ACHN (cell line): ENCODE measurements around the gene ZNF207.
"Not testable (repeated sequence)": the region's sequence is repeated elsewhere in the genome, so short reads cannot be mapped to it uniquely, and the experiment has no call there.

Experiments used
- DNase-seq: peaks from one replicate; pipeline ENCODE4 v3.0.0-alpha.2; 2015
- in situ Hi-C: cut with HindIII; loops from 2 replicates; pipeline ENCODE4 v1.10.0; 2017; ENCODE audit warnings: low sequenced_read_pairs, low pct_ligation_motif_present, low pct_unique_long_range_greater_than_20kb

The ZNF207 gene

DNA sequence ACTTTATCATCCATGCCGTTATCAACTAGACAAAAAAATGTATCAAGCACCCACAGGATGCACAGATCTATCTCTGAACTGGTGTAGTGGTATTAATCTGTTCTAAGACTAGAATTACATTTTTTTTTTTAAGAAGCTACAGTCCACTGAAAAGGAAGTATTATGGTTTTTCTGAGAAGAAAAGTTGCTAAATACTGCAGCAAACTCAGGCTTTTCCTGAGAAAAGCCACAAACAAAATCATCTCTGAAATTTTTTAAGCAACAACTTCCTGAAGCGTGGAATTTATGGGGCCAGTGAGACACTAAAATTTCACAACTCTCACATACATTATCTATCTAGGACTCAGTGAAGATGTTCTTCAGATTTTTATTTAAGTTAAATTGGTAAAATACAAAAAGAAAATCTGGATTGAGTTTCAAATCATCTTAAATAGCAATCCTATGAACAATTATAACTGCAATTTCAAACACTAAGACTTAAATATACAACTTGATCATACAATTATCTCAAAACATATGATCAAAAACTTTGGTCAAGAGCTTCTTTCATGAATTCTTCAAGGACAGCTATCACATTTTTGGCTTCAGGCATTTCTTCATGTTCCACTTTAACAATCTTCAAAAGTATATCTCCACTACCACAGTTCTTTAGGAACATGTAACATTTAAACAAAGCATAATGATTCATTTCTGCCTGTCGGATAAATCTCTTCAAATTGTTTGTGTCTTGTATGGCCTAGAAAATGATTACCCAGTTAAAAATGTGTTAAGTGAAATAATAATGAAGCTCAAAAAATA is 18.5 kb upstream of the ZNF207 start:
- no peak for DNase-seq
- in situ Hi-C loops: no loop called here

DNA sequence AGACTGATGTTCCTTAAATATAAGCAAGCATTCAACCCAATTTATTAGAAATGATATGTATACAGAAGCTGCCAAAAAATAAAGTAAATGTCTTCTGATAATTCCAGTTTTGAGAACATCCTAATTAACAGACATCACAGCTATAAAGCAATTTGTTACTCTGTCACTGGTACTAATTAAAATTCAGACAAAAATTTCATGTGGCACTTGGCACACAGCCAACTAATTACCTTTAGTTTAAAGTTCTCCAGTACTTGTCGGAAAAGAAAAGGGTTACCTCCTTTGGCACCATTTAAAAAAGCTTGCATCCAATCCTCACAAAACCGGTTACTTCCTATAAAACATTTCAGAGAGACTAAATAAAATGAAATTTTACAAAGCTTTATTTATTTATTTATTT is 16.8 kb upstream of the ZNF207 start:
- DNase-seq: no peak
- in situ Hi-C loops: no loop called here

DNA sequence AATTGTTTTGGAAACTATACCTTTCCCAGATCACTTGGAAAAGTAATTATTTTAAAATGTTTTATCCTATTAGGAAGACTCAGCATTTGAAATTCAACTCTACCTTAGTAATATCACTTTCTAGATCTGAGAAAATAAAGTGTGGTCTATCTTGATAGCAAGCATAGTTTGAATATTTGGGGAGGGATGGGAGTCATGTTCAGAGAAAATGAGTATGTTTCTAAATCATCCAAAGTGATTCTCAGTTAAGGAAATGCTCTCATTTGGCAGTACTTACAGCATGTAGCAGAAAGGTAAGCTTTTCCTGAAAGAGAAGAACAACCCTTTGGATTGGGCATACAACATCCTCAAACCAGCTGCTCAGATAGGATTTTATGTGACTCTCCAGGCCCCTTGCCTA is 14.9 kb upstream of the ZNF207 start:
- DNase-seq: no peak
- in situ Hi-C loops: no loop called here

DNA sequence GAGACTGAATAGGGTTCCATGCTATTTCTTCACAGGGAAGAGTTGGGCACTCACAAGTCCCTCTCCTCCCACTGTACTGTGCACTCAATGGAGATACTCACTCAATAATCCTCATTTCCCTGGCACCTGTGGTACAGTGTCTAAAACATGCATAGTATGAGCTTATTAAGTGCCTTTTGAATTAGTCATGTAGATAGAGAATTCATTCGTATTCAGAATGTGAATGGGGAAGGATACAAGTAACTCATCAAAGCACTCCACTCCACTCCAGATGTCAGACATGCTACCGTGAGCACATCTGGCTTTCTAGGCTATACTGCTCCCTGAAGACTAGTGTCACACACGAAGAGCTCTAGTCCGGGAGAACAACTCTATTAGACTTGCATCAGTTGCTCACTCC is 14.3 kb upstream of the ZNF207 start:
- peak; percentile 38 for DNase-seq
- in situ Hi-C loops: no loop called here

DNA sequence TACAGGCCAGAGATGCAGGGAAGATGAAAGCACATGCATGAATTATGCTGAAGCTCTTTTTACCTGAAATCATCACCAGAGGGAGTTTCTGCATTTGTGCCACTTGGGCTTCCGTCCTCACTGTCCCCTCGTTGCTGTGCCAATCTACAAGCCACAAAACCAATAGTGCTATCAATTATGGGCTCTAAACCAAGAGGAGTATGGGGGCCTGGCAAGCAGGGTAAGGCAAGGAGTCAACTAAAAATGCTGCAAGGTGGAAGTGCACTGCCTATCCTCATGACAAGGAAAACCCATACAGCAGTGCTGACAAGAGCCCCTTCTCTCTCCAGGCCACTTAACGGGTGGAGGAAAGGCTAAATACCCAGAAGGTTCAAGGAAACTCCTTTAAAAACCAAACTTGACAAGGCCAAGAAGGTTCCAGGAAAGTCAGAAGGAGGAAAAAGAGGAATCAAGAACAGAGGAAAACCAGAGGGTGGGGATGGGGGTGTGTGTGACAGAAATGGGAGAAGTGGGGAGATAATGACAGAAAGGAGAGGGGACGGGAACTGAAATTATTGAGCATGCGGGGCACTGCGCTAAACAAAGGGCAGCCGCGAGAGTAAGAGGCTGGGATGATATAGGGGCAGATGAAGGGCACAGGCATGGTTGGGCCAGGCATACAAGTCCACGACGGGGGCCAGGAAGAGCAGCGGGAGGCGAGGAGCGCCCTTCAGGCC is 8.7 kb upstream of the ZNF207 start:
- peak; percentile 48 for DNase-seq
- in situ Hi-C loops: no loop called here

DNA sequence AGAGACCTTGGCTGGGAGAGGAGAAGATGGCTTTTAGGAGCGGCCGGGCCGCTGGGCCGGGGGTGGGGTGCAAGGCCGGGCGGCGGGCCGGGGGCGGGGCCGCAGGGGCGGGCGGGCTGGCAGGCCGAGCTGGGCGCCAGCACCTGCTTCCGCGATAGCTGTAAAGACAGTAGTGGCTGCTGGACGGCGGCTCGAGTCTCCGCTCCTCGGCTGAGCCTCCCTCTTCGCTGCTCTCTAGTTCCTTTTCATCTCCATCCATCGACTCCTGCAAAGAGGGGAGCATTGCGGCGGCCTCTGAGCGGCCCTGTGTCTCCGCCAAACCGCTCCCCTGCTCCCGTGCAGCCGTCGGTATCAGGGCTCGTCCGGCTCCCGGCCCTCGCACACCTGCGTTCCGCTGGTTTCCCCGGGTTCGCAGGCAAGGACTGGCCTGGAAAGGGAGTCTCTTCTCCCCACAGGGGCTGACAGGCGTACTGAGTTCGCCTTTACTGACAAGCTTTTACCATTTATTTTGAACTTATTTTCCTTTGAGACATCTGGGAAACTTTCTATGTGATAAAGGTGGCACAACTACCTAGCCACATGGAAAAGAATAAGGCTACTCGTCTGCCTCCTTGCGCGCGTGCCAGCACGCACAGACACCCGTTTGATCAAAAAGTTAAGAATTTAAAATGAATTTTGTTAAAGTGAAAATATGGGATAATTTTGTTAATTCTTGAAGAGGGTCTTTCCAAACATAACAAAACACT is 7.9 kb upstream of the ZNF207 start, which contains the start of gene C17orf75:
C17orf75 (minus strand) TSS at position 317 of the 746 bp plus-strand sequence; CDS start at position 283, 34 bp downstream.
- in situ Hi-C loops: no loop called here
- peak; percentile 79 for DNase-seq

- in situ Hi-C loops: no loop called here
- DNase-seq: no peak
These were observed 7.2 kb upstream of the ZNF207 start for GRCh38 chr17:32342603-32343325.

- DNase-seq: no peak
- in situ Hi-C loops: no loop called here
These were observed 3.9 kb upstream of the ZNF207 start for GRCh38 chr17:32345951-32346600.

DNA sequence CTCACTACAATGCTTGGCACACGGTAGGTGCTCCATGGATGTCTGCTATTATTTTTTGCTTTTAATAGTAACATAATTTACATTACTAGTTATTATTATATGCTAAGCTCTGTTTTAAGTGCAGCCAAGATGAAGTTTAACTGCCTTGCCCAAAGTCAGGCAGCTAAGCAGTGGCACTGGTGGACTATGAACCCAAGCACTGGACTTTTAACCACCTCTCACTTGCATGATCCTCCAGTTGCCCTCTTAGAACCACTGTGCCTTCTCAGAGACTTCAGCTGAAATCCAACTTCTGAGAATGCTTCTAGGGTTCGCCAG is 1.5 kb upstream of the ZNF207 start:
- no peak for DNase-seq
- in situ Hi-C loops: no loop called here

- DNase-seq: no peak
- in situ Hi-C loops: no loop called here
These were observed 479 bp upstream of the ZNF207 start for GRCh38 chr17:32349503-32349853.

- DNase-seq: peak; percentile 75
- in situ Hi-C loops: no loop called here
These were observed 885 bp downstream of the ZNF207 start for GRCh38 chr17:32350666-32351418.

DNA sequence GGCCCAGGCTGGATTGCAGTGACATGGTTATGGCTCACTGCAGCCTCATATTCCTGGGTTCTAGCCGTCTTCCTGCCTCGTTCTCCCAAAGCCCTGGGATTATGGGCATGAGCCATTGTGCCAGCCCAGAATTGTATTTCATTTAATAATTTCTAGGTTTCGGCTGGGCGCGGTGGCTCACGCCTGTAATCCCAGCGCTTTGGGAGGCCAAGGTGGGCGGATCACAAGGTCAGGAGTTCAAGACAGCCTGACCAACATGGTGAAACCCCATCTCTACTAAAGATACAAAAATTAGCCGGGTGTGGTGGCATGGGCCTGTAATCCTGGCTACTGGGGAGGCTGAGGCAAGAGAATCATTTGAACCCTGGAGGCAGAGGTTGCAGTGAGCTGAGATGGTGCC is 2.8 kb downstream of the ZNF207 start:
- DNase-seq, in situ Hi-C loops: not testable (repeated sequence)

GRCh38 chr17:32355649-32356377 is 5.9 kb downstream of the ZNF207 start:
- DNase-seq: no peak
- in situ Hi-C loops: no loop called here

DNA sequence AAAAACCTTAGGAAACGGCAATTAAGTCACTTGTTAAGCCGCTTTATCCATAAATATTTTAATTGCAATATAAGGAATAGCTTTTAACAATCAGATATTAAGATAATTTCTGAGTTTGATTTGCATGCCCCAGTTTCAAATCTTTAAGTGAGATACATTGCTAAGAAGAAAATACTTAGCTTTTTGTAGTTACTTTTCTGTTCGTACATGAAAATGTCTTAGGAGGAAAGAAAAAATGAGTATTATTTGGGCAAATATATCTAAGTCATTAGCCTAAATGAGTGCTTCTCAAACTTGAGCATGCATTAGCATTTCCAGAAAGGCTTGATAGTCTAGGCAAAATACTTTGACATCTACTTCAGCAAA is 6.4 kb downstream of the ZNF207 start:
- no peak for DNase-seq
- in situ Hi-C loops: no loop called here

DNA sequence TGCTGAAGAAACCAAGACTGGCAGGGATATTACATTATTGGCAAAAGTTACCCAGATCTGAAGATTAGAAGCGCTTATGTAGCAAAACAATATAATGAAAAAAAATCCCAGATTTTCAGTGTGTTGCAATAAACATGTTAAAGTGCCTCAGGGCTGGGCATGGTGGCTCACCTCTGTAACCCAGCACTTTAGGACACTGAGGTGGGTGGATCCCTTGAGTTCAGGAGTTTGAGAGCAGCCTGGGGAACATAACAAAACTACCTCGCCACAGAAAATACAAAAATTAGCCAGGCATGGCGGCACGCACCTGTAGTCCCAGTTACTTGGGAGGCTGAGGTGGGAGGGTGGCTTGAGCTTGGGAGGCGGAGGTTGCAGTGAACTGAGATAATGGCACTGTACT is 6.8 kb downstream of the ZNF207 start:
- in situ Hi-C loops: no loop called here

DNA sequence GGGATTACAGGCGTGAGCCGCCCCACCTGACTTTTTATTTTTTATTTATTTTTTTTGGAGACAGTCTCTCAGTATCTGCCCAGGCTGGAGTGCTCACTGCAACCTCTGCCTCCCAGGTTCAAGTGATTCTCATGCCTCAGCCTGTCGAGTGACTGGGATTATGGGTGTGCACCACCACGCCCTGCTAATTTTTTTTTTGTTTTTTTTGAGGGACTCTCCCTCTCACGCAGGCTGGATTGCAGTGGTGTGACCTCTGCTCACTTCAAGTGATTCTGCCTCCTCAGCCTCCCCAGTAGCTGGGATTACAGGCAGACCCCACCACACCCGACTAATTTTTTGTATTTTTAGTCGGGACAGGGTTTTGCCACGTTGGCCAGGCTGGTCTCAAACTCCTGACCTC is 7.7 kb downstream of the ZNF207 start:
- in situ Hi-C loops: no loop called here
- DNase-seq: no peak

More for the DNA sequence above, 6.8 kb downstream of the ZNF207 start:
- DNase-seq: no peak

- DNase-seq: no peak
- in situ Hi-C loops: no loop called here
These were observed 11.3 kb downstream of the ZNF207 start for GRCh38 chr17:32361270-32361669.
